Keratinocyte (primary cell): ENCODE measurements around the gene NXT1. TPM values are rescaled to one million over a fixed set of nuclear protein-coding genes. Genes with fewer than 3 reads are reported as not detected.

Experiments
- DNase-seq: peaks from one replicate; pipeline ENCODE4 v3.0.0-alpha.2; 2011; ENCODE audit warnings: low read depth, missing footprints, low spot score
- FAIRE-seq: peaks from 2 replicates; lab custom pipeline; 2011; peaks lifted over from hg19 to GRCh38; lab: Jason Lieb, UNC
- H2AFZ ChIP-seq: 2 replicates; pipeline ENCODE4 v1.6.0; 2012; ENCODE audit warnings: low read length, control low read depth, inconsistent platforms; ENCODE audit not compliant: control insufficient read depth
- H3K27ac ChIP-seq: 2 replicates; pipeline ENCODE4 v1.5.1; 2011; ENCODE audit warnings: low read length; ENCODE audit not compliant: control insufficient read depth, insufficient read depth
- H3K27me3 ChIP-seq: 3 replicates; pipeline ENCODE4 v1.6.0; 2011; ENCODE audit warnings: low read length; ENCODE audit not compliant: control insufficient read depth, insufficient read depth; ENCODE audit errors: extremely low read depth
- H3K36me3 ChIP-seq, 2 experiments: 2 replicates in 1 of 2; 3 replicates in 1 of 2; pipeline ENCODE4 v1.5.1; 2011; ENCODE audit warnings: low read length in 2 of 2, mild to moderate bottlenecking in 1 of 2; ENCODE audit not compliant: control insufficient read depth in 2 of 2, insufficient read depth in 2 of 2; ENCODE audit errors: extremely low read depth in 1 of 2
- H3K4me1 ChIP-seq: 3 replicates; pipeline ENCODE4 v1.5.1; 2011; ENCODE audit warnings: low read length; ENCODE audit not compliant: control insufficient read depth, insufficient read depth; ENCODE audit errors: extremely low read depth
- H3K4me2 ChIP-seq: 3 replicates; pipeline ENCODE4 v1.6.0; 2011; ENCODE audit warnings: low read depth, low read length; ENCODE audit not compliant: control insufficient read depth, insufficient read depth; ENCODE audit errors: extremely low read depth
- H3K4me3 ChIP-seq, 3 experiments: fragments of 200-600 bp in 1 of 3; sonication (generic) in 1 of 3; 2 replicates in 2 of 3; 3 replicates in 1 of 3; pipeline ENCODE4 v1.5.1; 2011 to 2016; ENCODE audit warnings: low read length in 3 of 3, mild to moderate bottlenecking in 3 of 3, control low read depth in 2 of 3, inconsistent platforms in 1 of 3, low read depth in 1 of 3, mixed read lengths in 1 of 3, mixed run types in 1 of 3, moderate library complexity in 1 of 3; ENCODE audit not compliant: control insufficient read depth in 2 of 3, insufficient read depth in 2 of 3; ENCODE audit errors: extremely low read depth in 1 of 3
- H3K79me2 ChIP-seq: 2 replicates; pipeline ENCODE4 v1.6.0; 2012; ENCODE audit warnings: low read length; ENCODE audit not compliant: control insufficient read depth, insufficient read depth
- H3K9ac ChIP-seq: 3 replicates; pipeline ENCODE4 v1.6.0; 2011; ENCODE audit warnings: low read length; ENCODE audit not compliant: control insufficient read depth, insufficient read depth; ENCODE audit errors: extremely low read depth
- H3K9me1 ChIP-seq: 3 replicates; pipeline ENCODE4 v1.6.0; 2011; ENCODE audit warnings: low read length; ENCODE audit not compliant: control insufficient read depth, insufficient read depth; ENCODE audit errors: extremely low read depth
- H3K9me3 ChIP-seq: 2 replicates; pipeline ENCODE4 v1.5.1; 2012; ENCODE audit warnings: low read depth, low read length; ENCODE audit not compliant: control insufficient read depth
- H4K20me1 ChIP-seq: 3 replicates; pipeline ENCODE4 v1.6.0; 2011; ENCODE audit warnings: low read length; ENCODE audit not compliant: control insufficient read depth, insufficient read depth; ENCODE audit errors: extremely low read depth
- EZH2 ChIP-seq: IDR thresholded peaks from one replicate; pipeline ENCODE4 v1.6.1; 2012; ENCODE audit warnings: inconsistent platforms, mild to moderate bottlenecking, low read length, moderate library complexity
- dilution Hi-C: fragments of 300-500 bp; cut with MboI; formaldehyde crosslinking; loops from one replicate; pipeline ENCODE4 v1.7.0; 2020; ENCODE audit warnings: low sequenced_read_pairs; ENCODE audit not compliant: extremely low pct_ligation_motif_present
- polyA plus RNA-seq, 5 experiments: library from polyadenylated mRNA; depleted of rRNA in 3 of 5; stranded (reverse) in 3 of 5; stranded (forward) in 1 of 5; unstranded in 1 of 5; fragments of >200 nt; gene quantifications; 1 replicate in 1 of 5; 2 replicates in 3 of 5; 3 replicates in 1 of 5; pipeline versions ENCODE4 v1.2.1 to v1.2.3, GENCODE V29; 2011 to 2012; ENCODE audit warnings: missing spikeins in 2 of 5, low read depth in 1 of 5, low replicate concordance in 1 of 5
- TF ChIP-seq, protein P1 (sequence below), 3 experiments: IDR thresholded peaks in 1 of 3; conservative IDR thresholded peaks in 1 of 3; optimal IDR thresholded peaks in 1 of 3; 2 replicates in 2 of 3; 3 replicates in 1 of 3; pipeline versions ENCODE3 to v1.5.1; 2011; ENCODE audit warnings: low read length in 3 of 3, mild to moderate bottlenecking in 3 of 3, moderate library complexity in 2 of 3, control low read depth in 1 of 3, inconsistent platforms in 1 of 3; ENCODE audit not compliant: insufficient read depth in 2 of 3; ENCODE audit errors: extremely low read depth in 1 of 3

The NXT1 gene
- polyA plus RNA-seq, 1 donor (not counting 4 experiments of a cell fraction or from before 2014, with no cell fraction given) = 25.8 TPM

DNA sequence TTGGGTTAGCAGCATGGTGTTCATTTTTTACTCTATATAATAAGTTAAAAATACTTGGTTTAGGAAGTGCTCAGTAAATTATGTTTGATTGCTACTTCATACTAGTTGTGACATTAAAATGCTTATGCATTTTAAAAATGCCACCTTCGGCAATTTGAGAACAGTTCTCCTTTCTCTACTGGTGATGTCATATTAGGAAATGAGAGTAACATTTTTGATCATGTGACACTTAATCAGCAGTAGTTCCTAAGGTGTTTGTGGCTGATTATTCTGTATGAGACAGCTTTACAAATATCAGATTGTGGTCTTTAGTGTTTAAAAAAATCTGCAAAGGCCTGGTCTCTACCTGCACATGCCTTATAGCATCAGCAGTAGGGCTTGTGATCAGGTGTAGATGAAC, 15.8 kb downstream of the NXT1 start:
- dilution Hi-C loops = no loop called here
- H3K27me3 ChIP-seq = no peaks in the 10 kb centered on the region
- no peaks in the 10 kb centered on the region for H3K9me1 ChIP-seq
- H4K20me1 ChIP-seq = peaks cover 8% of the 10 kb centered on the region
- peak overlapping the region; percentile 10 for H3K27ac ChIP-seq
- H3K9me3 ChIP-seq = no peaks in the 10 kb centered on the region
- H3K9ac ChIP-seq = no peak overlapping the region
- no peak overlapping the region for H3K4me3 ChIP-seq
- H2AFZ ChIP-seq = no peak overlapping the region
- peaks cover 59% of the 10 kb centered on the region for H3K79me2 ChIP-seq
- DNase-seq = peak; percentile 26
- FAIRE-seq = no peak
- peak overlapping the region; percentile 28 for H3K4me2 ChIP-seq
- H3K4me1 ChIP-seq = peaks cover 28% of the 10 kb centered on the region
- peaks cover 14 to 51% of the 10 kb centered on the region in 2 experiments for H3K36me3 ChIP-seq
- TF ChIP-seq, protein P1, sequence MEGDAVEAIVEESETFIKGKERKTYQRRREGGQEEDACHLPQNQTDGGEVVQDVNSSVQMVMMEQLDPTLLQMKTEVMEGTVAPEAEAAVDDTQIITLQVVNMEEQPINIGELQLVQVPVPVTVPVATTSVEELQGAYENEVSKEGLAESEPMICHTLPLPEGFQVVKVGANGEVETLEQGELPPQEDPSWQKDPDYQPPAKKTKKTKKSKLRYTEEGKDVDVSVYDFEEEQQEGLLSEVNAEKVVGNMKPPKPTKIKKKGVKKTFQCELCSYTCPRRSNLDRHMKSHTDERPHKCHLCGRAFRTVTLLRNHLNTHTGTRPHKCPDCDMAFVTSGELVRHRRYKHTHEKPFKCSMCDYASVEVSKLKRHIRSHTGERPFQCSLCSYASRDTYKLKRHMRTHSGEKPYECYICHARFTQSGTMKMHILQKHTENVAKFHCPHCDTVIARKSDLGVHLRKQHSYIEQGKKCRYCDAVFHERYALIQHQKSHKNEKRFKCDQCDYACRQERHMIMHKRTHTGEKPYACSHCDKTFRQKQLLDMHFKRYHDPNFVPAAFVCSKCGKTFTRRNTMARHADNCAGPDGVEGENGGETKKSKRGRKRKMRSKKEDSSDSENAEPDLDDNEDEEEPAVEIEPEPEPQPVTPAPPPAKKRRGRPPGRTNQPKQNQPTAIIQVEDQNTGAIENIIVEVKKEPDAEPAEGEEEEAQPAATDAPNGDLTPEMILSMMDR (optimal IDR thresholded peaks at IDR 0.05 in 1 of 3, IDR thresholded peaks at IDR 0.05 in 1 of 3, conservative IDR thresholded peaks at IDR 0.05 in 1 of 3; ENCODE audit: extremely low read depth in 1 of 3, insufficient read depth in 2 of 3, low read length in 3 of 3) = no peak
- TF ChIP-seq EZH2 = no peak

DNA sequence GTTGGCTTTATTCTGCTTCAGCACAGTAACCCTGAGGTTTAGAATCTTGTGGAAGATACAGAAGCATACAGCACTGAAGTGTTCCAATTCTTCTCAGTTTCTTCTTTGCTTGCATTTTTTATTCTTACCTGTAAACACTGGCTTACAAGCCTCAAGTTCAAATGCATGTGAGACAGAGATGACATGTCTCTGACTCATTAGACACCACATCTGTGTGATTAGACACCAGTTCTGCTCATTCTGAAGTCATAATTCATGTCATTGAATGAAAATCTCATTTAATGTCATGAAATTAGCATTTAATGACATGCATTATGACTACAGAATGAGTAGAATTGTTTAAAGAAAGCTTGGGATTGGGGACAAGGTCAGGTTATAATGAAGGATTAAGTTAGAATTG, 17.2 kb downstream of the NXT1 start:
- peaks cover 54% of the 10 kb centered on the region for H3K79me2 ChIP-seq
- FAIRE-seq (peak; percentile 71), DNase-seq (peak; percentile 49)
- peaks cover 27% of the 10 kb centered on the region for H3K4me1 ChIP-seq
- no peak overlapping the region for H3K4me2 ChIP-seq
- no peak overlapping the region for H3K4me3 ChIP-seq
- H3K9ac ChIP-seq = no peak overlapping the region
- H3K36me3 ChIP-seq = peaks cover 21 to 51% of the 10 kb centered on the region in 2 experiments
- no peaks in the 10 kb centered on the region for H3K27me3 ChIP-seq
- H3K9me3 ChIP-seq = no peaks in the 10 kb centered on the region
- TF ChIP-seq EZH2 = no peak
- TF ChIP-seq, protein P1 (optimal IDR thresholded peaks at IDR 0.05 in 1 of 3, IDR thresholded peaks at IDR 0.05 in 1 of 3, conservative IDR thresholded peaks at IDR 0.05 in 1 of 3; ENCODE audit: extremely low read depth in 1 of 3, insufficient read depth in 2 of 3, low read length in 3 of 3) = no peak
- no peak overlapping the region for H2AFZ ChIP-seq
- dilution Hi-C loops = no loop called here
- H4K20me1 ChIP-seq = peaks cover 8% of the 10 kb centered on the region
- no peaks in the 10 kb centered on the region for H3K9me1 ChIP-seq
- peak overlapping the region; percentile 12 for H3K27ac ChIP-seq
